Measurements from ENCODE around the gene ABHD8.

Gene ABHD8

GRCh38 chr19:17293605-17294004, 9.6 kb downstream of the ABHD8 start:
- no peak for TF ChIP-seq CTCF (conservative IDR thresholded peaks at IDR 0.05; ENCODE audit: low read length)
- no peak for DNase-seq (ENCODE audit: low read depth)
- no peak overlapping the region for H3K4me3 ChIP-seq (ENCODE audit: low read length)

GRCh38 chr19:17292301-17293074, 10.7 kb downstream of the ABHD8 start:
- DNase-seq (ENCODE audit: low read depth): peak; percentile 87
- peak; percentile 85 for TF ChIP-seq CTCF (conservative IDR thresholded peaks at IDR 0.05; ENCODE audit: low read length)
- H3K4me3 ChIP-seq (ENCODE audit: low read length): peak overlapping the region; percentile 69

GRCh38 chr19:17289489-17289888, 13.7 kb downstream of the ABHD8 start:
- DNase-seq (ENCODE audit: low read depth): peak; percentile 80
- TF ChIP-seq CTCF (conservative IDR thresholded peaks at IDR 0.05; ENCODE audit: low read length): no peak
- no peak overlapping the region for H3K4me3 ChIP-seq (ENCODE audit: low read length)

GRCh38 chr19:17286752-17287151, 16.5 kb downstream of the ABHD8 start:
- H3K4me3 ChIP-seq (ENCODE audit: low read length): no peak overlapping the region
- no peak for DNase-seq (ENCODE audit: low read depth)
- no peak for TF ChIP-seq CTCF (conservative IDR thresholded peaks at IDR 0.05; ENCODE audit: low read length)

GRCh38 chr19:17286263-17286662, 17.0 kb downstream of the ABHD8 start:
- no peak for DNase-seq (ENCODE audit: low read depth)
- no peak for TF ChIP-seq CTCF (conservative IDR thresholded peaks at IDR 0.05; ENCODE audit: low read length)
- no peak overlapping the region for H3K4me3 ChIP-seq (ENCODE audit: low read length)

GRCh38 chr19:17285415-17286135, 17.6 kb downstream of the ABHD8 start:
- no peak for TF ChIP-seq CTCF (conservative IDR thresholded peaks at IDR 0.05; ENCODE audit: low read length)
- no peak overlapping the region for H3K4me3 ChIP-seq (ENCODE audit: low read length)
- no peak for DNase-seq (ENCODE audit: low read depth)
